Suprapubic skin (tissue), 4 donors: Measurements from ENCODE around the gene TMEM41A. TPM values are rescaled to one million over a fixed set of nuclear protein-coding genes. Genes with fewer than 3 reads are reported as not detected.

Source experiments
- DNase-seq, 2 donors: peaks; one replicate each; pipeline ENCODE4 v3.0.0-alpha.2; 2019; ENCODE audit warnings: low spot score in 2 of 2
- H3K27ac ChIP-seq: fragments of 200-600 bp; sonication (generic); one replicate; pipeline ENCODE4 v1.5.1; 2019
- H3K27me3 ChIP-seq: fragments of 200-600 bp; sonication (generic); one replicate; pipeline ENCODE4 v1.5.1; 2019
- H3K36me3 ChIP-seq: fragments of 200-600 bp; sonication (generic); one replicate; pipeline ENCODE4 v1.5.1; 2019
- H3K4me1 ChIP-seq: fragments of 200-600 bp; sonication (generic); one replicate; pipeline ENCODE4 v1.5.1; 2019
- H3K4me3 ChIP-seq: fragments of 200-600 bp; sonication (generic); one replicate; pipeline ENCODE4 v1.5.1; 2019; ENCODE audit warnings: mild to moderate bottlenecking
- H3K9me3 ChIP-seq: fragments of 200-600 bp; sonication (generic); one replicate; pipeline ENCODE4 v1.5.1; 2019
- EP300 ChIP-seq: sonication (generic); formaldehyde crosslinking; IDR thresholded peaks from one replicate; pipeline ENCODE4 v1.6.1; 2017; ENCODE audit warnings: antibody characterized with exemption
- POLR2A ChIP-seq, 2 donors: fragments of 450-650 bp; IDR thresholded peaks; one replicate each; pipeline ENCODE4 v1.6.1; 2017; ENCODE audit warnings: antibody characterized with exemption in 2 of 2, mild to moderate bottlenecking in 2 of 2, moderate library complexity in 2 of 2
- POLR2AphosphoS5 ChIP-seq, 3 donors: sonication (generic); formaldehyde crosslinking; IDR thresholded peaks; one replicate each; pipeline ENCODE4 v1.6.1; 2017; ENCODE audit warnings: antibody characterized with exemption in 3 of 3
- WGBS: methylation state at CpG from one replicate; pipeline ENCODE4 v1.1.5; 2018; 5-methylcytosine and 5-hydroxymethylcytosine counted together
- total RNA-seq, 4 donors: library from RNA; depleted of rRNA; stranded (reverse); fragments of >200 nt; gene quantifications; one replicate each; pipeline ENCODE4 v1.1.0, GENCODE V29; 2016
- TF ChIP-seq, protein P1 (sequence below), 2 donors: fragments of 200-600 bp in 1 of 2; fragments of 450-650 bp in 1 of 2; sonication (generic) in 1 of 2; IDR thresholded peaks; one replicate each; pipeline ENCODE4 v1.5.1; 2016 to 2019; ENCODE audit warnings: antibody characterized with exemption in 2 of 2, mild to moderate bottlenecking in 1 of 2, moderate library complexity in 1 of 2

TMEM41A gene
- total RNA-seq, 4 donors from 2014 or later, result 36.4 to 42.8 (median 36.7) TPM

DNA sequence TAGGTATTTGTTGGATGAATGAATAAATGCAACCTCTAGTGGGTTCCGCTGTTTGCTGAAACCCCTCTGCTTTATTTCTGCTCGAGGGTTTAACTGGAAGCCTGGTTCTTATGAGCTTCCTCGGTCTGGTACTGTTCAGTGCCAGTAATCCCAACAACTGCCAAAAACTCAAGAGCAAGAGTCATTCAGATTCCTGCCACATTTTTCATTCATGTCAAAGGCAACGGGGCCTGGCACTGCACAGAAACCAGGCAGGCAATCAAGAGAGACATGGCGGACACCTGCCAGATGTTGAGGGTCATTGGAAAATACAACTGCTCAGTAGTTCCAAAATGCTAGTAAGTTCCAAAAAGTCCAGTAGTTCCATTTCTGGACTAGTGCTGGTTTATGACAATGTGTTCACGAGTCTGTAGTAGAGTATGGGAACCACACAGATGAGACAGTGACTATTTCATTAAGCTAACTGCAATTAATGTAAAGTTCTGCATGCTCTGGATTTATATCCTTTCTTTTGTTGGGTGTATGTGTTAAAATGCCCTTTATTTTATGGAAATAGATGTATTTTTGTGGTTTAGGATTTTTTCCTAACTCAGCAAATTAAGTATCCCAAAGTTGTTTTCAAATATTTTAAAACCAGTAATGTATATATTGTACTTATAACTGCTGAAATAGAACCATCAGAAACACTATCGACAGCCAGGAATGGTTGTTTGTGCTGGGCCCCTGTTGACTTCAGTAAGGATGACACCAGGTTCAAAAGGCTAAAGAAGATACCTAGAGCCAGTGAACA, 22.7 kb upstream of the TMEM41A start:
- Histone ChIP-seq H3K27ac (no peak overlapping the region), H3K4me1 (no peaks in the 10 kb centered on the region), H3K27me3 (no peaks in the 10 kb centered on the region), H3K9me3 (no peaks in the 10 kb centered on the region), H3K4me3 (no peak overlapping the region), H3K36me3 (no peaks in the 10 kb centered on the region)
- DNase-seq, result no peak
- WGBS, result 86% methylated on average over 7 of the region's 7 CpGs
- TF ChIP-seq, protein P1, sequence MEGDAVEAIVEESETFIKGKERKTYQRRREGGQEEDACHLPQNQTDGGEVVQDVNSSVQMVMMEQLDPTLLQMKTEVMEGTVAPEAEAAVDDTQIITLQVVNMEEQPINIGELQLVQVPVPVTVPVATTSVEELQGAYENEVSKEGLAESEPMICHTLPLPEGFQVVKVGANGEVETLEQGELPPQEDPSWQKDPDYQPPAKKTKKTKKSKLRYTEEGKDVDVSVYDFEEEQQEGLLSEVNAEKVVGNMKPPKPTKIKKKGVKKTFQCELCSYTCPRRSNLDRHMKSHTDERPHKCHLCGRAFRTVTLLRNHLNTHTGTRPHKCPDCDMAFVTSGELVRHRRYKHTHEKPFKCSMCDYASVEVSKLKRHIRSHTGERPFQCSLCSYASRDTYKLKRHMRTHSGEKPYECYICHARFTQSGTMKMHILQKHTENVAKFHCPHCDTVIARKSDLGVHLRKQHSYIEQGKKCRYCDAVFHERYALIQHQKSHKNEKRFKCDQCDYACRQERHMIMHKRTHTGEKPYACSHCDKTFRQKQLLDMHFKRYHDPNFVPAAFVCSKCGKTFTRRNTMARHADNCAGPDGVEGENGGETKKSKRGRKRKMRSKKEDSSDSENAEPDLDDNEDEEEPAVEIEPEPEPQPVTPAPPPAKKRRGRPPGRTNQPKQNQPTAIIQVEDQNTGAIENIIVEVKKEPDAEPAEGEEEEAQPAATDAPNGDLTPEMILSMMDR (IDR thresholded peaks at IDR 0.05), result no peak
- no peak for TF ChIP-seq POLR2A (IDR thresholded peaks at IDR 0.05)
- TF ChIP-seq POLR2AphosphoS5 (IDR thresholded peaks at IDR 0.05), result no peak
- TF ChIP-seq EP300, result no peak

DNA sequence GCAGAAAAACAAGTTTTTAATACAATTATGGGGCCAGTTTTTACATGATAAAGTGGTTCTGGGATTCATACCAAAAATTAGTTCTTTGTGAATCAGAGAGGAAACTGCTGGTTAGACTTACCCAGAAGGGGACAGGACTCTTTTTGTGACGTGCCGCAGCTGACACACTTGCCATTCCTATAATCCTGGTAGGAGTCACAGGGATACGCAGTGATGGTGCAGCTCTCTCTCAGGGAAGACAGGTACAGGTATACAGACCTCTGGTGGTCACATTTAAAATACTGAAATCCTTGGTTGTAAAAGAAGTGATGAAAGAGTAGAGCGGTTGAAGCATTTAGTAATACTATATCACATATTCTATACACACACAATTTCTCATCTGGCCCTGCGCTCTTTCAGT, 20.2 kb upstream of the TMEM41A start:
- Histone ChIP-seq H3K36me3 (no peaks in the 10 kb centered on the region), H3K4me1 (no peaks in the 10 kb centered on the region), H3K9me3 (no peaks in the 10 kb centered on the region), H3K4me3 (no peak overlapping the region), H3K27me3 (no peaks in the 10 kb centered on the region), H3K27ac (no peak overlapping the region)
- 67% methylated on average over 5 of the region's 5 CpGs for WGBS
- no peak for DNase-seq
- TF ChIP-seq, protein P1 (IDR thresholded peaks at IDR 0.05), result no peak
- TF ChIP-seq POLR2AphosphoS5 (IDR thresholded peaks at IDR 0.05) (no peak), POLR2A (IDR thresholded peaks at IDR 0.05) (no peak), EP300 (no peak)

DNA sequence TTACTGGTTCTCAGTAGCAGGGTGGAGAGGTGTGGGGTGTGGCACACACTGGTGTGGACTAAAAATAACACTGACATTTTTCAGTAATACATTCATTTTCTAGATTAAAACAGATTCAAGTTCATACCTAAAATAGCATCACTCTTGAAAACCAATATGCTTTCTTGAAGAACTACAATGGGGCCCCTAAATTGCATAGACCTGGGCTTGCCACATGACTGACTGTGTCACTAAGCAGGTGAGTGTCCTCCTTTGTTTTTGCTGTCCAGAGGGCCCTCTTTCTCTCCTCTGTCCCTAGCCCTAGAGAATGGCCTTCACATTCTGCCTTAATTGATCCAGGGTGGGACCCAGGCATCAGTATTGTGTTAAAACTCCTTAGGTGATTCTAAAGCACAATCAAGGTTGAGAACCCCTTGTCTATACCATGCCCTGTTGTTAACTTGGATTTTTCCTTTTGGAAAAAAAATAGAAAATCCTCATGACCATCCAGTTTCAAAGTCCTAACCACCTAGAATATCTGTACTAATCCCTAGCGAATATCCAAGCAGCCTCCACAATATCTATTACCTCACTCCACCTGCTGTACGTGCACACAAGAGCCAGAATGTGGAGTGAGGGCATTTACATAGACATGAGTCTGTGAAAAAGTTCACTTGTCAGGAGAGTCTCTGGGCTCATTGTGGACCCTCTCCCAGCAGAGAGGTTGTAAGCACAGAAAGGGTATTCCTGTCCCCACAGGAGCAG, 18.7 kb upstream of the TMEM41A start:
- Histone ChIP-seq H3K36me3 (no peaks in the 10 kb centered on the region), H3K4me1 (no peaks in the 10 kb centered on the region), H3K27ac (no peak overlapping the region), H3K4me3 (no peak overlapping the region), H3K27me3 (no peaks in the 10 kb centered on the region), H3K9me3 (no peaks in the 10 kb centered on the region)
- DNase-seq, result no peak
- 78% methylated on average over 2 of the region's 2 CpGs for WGBS
- TF ChIP-seq EP300 (no peak), POLR2A (IDR thresholded peaks at IDR 0.05) (no peak), POLR2AphosphoS5 (IDR thresholded peaks at IDR 0.05) (no peak)
- TF ChIP-seq, protein P1 (IDR thresholded peaks at IDR 0.05), result no peak

DNA sequence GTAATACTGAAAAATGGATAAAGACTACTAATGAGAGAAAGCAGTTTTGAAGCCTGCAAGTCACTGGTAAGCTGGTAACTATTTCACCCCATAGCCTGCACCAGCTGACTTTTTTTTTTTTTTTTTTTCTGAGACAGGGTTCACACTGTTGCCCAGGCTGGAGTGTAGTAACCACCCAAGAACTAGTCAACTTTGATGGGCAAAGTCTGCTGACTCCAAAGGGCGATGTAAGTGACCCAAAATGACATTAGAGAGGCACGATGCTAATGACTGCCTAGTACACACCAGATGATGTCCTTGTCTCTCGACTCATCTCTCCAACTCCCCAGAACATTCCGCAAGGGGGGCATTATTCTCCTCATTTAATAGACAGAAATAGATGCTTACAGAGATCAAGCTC, 12.9 kb upstream of the TMEM41A start:
- TF ChIP-seq POLR2A (IDR thresholded peaks at IDR 0.05), result no peak
- TF ChIP-seq, protein P1 (IDR thresholded peaks at IDR 0.05), result no peak
- no peak for TF ChIP-seq EP300
- TF ChIP-seq POLR2AphosphoS5 (IDR thresholded peaks at IDR 0.05), result no peak
- WGBS, result 94% methylated on average over 4 of the region's 4 CpGs
- Histone ChIP-seq H3K36me3 (no peaks in the 10 kb centered on the region), H3K4me1 (no peaks in the 10 kb centered on the region), H3K4me3 (no peak overlapping the region), H3K27me3 (no peaks in the 10 kb centered on the region), H3K9me3 (no peaks in the 10 kb centered on the region), H3K27ac (no peak overlapping the region)
- DNase-seq, result no peak

DNA sequence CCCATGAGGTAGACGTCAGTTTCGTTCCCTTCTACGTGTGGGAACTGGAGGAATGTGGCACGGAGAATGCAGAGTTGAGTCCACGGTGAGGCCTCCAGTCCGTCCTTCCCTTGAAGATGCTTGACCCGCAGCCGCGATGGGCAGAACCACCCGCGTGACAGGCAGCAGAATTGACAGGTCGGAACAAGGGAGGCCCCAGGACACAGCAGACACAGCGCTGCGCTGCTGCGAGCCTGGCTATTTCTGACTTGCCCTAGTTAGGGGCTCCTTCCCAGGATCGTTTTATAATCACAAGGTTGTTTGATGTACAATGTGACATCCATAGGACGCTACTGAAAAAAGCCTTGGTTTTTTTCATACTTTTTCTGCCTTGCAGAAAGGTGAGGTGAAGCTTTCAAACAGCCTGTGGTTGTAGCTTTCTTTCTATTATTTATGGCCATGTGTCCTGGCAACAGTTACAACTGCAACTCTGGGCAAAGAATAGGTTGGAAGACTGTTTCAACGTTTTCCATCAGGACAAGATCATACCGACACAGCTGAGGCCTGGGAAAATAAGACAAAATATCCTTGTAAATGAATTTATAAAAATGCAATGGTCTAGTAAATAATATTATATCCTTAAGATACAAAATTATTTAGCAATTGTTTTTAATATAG, 9.6 kb upstream of the TMEM41A start:
- no peak for DNase-seq

More for the DNA sequence above, 9.6 kb upstream of the TMEM41A start:
- no peak overlapping the region for H3K27ac ChIP-seq
- no peaks in the 10 kb centered on the region for H3K36me3 ChIP-seq
- H3K9me3 ChIP-seq, result no peaks in the 10 kb centered on the region
- no peaks in the 10 kb centered on the region for H3K27me3 ChIP-seq
- 66% methylated on average over 19 of the region's 19 CpGs for WGBS
- H3K4me3 ChIP-seq, result no peak overlapping the region
- no peaks in the 10 kb centered on the region for H3K4me1 ChIP-seq
- no peak for TF ChIP-seq EP300
- TF ChIP-seq, protein P1 (IDR thresholded peaks at IDR 0.05), result no peak
